Mucosa of stomach (tissue), 1 donor: ENCODE data around the gene ITGB4.

ENCODE experiments used
- H3K27me3 ChIP-seq: one replicate; pipeline ENCODE4 v1.7.0; 2013; ENCODE audit warnings: mild to moderate bottlenecking, low read length; ENCODE audit not compliant: control insufficient read depth, insufficient read depth
- H3K36me3 ChIP-seq: one replicate; pipeline ENCODE4 v1.7.0; 2013; ENCODE audit warnings: low read length; ENCODE audit not compliant: control insufficient read depth, insufficient read depth
- H3K4me1 ChIP-seq: one replicate; pipeline ENCODE4 v1.7.0; 2013; ENCODE audit warnings: mild to moderate bottlenecking, low read length; ENCODE audit not compliant: control insufficient read depth, insufficient read depth
- H3K4me3 ChIP-seq: one replicate; pipeline ENCODE4 v1.7.0; 2013; ENCODE audit warnings: low read length
- H3K9ac ChIP-seq: one replicate; pipeline ENCODE4 v1.7.0; 2013; ENCODE audit warnings: mild to moderate bottlenecking, low read length, moderate library complexity
- H3K9me3 ChIP-seq: one replicate; pipeline ENCODE4 v1.7.0; 2013; ENCODE audit warnings: mild to moderate bottlenecking, low read length, moderate library complexity; ENCODE audit not compliant: control insufficient read depth
- donor health status: Pancreatic carcinoma.

Gene ITGB4

DNA sequence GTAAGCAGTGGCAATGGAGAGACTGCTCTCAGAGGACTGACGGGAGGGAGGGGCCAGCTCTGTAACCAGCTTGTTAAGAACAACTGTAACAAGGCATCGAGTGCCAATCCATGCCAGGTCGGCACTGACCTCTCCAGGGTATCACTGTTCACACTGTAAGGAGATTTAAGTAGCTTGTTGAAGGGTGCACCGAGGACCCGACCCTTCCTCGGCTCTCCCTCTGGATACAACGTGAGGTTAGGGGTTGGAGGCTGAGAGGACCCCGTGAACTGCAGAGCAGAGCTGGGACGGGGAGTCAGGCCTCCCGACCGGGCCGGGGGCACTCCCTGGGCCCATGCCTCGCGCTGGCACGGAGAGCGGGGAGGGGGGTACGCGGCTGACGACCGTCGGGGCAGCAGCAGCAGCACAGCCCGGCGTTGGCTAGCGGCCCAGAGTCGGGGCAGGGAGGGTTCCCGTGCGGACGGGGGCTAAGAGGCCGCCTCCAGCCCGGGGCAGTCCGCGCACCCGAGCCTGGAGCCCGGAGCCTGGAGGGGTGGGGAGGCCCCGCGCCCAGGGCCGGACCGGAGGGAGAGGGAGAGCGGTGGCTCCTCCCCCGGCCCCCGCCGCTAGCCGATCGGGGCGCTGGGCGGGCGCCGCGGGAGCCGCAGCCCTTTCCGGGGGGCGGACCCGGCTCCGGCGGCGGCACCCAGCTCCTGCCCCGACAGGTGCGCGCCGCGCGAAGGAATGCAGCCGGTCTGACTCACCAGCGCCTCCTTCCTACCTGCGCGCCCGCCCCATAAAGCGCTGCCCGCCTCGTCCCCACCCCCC, at the start of gene ITGB4:
TSS of gene ITGB4 (plus strand) at position 804 of the 807 bp plus-strand sequence. CDS start 3,245 bp downstream, outside the sequence.
- Histone ChIP-seq H3K9me3 (no peaks in the 10 kb centered on the region), H3K9ac (peak within 1 kb of the TSS; percentile 92), H3K4me1 (peaks cover 41% of the 10 kb centered on the region)

DNA sequence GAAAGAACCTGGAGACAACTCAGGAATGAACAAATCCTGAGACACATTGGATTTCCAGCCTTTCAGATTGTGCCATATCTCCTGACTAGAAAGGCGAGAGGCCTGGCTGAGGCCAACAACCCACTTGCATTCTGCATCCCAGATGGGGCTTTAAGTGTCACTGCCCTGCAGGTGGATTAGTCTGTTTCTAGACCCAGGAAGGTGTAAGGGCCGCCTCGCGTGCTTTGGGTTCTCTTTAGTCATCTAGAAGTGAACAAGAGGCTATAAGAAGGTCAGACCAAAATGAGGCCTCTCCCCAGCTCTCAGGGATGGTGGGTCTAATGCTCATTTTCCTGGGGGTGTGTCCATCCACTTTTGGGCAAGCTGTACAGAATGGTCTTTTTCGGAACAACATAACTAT, 49.2 kb upstream of the ITGB4 start:
- Histone ChIP-seq H3K36me3 (no peaks in the 10 kb centered on the region), H3K9me3 (no peaks in the 10 kb centered on the region), H3K4me3 (no peak overlapping the region), H3K9ac (no peak overlapping the region), H3K27me3 (no peaks in the 10 kb centered on the region), H3K4me1 (peaks cover 15% of the 10 kb centered on the region)

More for the DNA sequence above, at the start of gene ITGB4:
- Histone ChIP-seq H3K4me3 (peak within 1 kb of the TSS; percentile 75), H3K27me3 (no peaks in the 10 kb centered on the region), H3K36me3 (peaks cover 10% of the 10 kb centered on the region)

DNA sequence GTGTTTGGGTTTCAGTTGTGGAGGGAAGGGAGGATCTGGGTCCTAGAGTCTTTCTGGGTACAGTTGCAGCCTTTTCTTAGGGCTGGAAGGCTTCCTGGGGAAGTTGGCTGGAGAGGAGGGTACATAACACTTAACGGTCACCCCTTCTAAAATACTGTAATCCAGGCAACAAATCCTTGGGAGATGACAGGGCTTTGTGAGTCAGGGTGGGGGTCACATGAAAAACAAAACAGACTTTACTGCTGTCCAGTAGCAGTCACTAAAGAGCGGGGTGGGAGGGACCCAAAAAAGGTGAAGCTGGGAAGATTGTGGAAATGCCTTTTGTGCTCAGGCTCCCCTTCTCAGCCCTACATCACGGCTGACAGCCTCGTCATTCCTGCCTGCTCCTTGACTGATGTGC, 47.8 kb upstream of the ITGB4 start:
- H3K4me3 ChIP-seq: no peak overlapping the region
- no peaks in the 10 kb centered on the region for H3K9me3 ChIP-seq
- H3K9ac ChIP-seq: no peak overlapping the region
- peaks cover 7% of the 10 kb centered on the region for H3K4me1 ChIP-seq
- no peaks in the 10 kb centered on the region for H3K36me3 ChIP-seq
- no peaks in the 10 kb centered on the region for H3K27me3 ChIP-seq

DNA sequence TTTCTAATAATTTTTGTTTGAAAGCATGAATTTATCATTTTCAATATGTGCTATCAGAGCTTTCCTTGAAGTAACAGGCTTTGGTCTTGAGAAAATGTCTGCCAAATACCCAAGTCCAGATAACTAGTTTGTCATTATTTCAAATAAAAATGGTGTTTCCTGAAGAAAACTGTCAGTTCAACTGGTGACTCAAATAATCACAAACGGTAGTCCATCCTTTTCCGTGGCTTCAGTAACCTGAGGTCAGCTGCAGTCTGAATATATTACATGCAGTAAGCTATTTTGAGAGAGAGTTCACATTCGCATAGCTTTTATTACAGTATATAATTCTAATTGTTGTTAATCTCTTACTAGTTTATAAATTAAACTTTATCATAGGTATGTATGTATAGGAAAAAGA, 44.8 kb upstream of the ITGB4 start:
- peaks cover 27% of the 10 kb centered on the region for H3K4me1 ChIP-seq
- H3K4me3 ChIP-seq: no peak overlapping the region
- no peaks in the 10 kb centered on the region for H3K27me3 ChIP-seq
- no peaks in the 10 kb centered on the region for H3K9me3 ChIP-seq
- H3K9ac ChIP-seq: no peak overlapping the region
- no peaks in the 10 kb centered on the region for H3K36me3 ChIP-seq

DNA sequence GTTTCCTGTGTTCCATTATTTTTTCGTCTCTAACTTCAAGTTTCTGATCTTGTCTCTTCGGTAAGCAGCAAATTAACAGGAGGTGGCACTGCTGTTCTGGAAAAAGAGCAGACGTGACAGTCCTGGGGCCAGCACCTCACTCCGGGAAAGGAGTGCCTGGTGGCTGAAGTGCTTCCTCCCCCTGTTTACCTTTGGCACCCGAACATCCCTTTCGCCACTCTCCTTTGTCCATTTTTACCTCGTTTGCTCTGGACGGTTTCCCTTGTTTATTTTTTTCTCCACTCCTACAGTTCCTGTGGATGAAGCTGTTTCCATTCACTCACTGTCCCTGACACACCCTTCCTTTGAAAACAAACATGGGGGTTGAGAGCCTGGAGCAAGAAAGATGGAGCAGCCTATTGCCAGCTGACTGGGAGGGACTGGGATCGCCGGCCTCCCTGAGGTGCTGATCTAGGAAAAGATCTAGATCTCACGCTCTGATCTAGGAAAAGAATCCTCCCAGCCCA, 41.5 kb upstream of the ITGB4 start:
- Histone ChIP-seq H3K4me1 (peaks cover 44% of the 10 kb centered on the region), H3K27me3 (no peaks in the 10 kb centered on the region), H3K9ac (peak overlapping the region; percentile 47), H3K4me3 (no peak overlapping the region), H3K36me3 (no peaks in the 10 kb centered on the region), H3K9me3 (no peaks in the 10 kb centered on the region)

DNA sequence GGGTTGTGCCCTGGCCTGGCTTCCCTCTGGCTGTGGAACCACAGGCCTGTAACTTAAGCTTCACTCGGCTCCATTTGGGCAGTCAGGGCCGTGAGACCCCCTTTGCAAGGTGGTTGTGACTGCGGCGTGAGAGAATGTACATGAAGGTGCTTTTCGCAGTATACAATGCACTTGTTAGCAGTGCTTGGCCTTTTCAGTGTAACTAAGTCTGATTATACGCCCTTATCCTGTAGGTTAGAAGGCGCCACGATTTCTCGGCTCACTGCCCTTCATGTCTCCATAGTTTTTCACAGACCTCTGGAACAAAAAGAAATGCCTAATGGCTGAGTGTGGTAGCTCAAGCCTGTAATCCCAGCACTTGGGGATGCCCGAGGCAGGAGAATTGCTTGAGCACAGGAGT, 40.8 kb upstream of the ITGB4 start:
- no peaks in the 10 kb centered on the region for H3K36me3 ChIP-seq
- H3K27me3 ChIP-seq: no peaks in the 10 kb centered on the region
- H3K4me1 ChIP-seq: peaks cover 46% of the 10 kb centered on the region
- no peak overlapping the region for H3K4me3 ChIP-seq
- no peaks in the 10 kb centered on the region for H3K9me3 ChIP-seq
- no peak overlapping the region for H3K9ac ChIP-seq

DNA sequence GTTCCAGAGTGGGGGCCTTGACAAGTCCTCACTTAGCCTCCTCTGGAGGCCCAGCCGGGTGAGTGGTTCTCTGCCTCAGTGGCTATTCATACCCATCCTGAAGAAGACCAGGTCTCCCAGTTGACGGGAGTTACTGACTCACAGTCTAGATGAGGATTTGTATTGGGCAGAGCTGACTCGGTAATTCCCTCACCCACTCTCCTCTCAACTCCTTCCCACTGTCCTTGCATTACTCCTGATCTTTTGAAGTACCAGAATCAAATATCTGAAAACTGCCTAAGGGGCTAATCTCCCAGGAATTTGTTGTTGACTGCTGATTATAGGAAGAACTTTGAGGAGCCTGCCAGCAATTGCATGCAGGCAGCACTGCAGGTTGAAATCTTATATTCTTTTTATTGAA, 40.0 kb upstream of the ITGB4 start:
- H3K4me3 ChIP-seq: no peak overlapping the region
- peaks cover 54% of the 10 kb centered on the region for H3K4me1 ChIP-seq
- H3K9me3 ChIP-seq: no peaks in the 10 kb centered on the region
- H3K27me3 ChIP-seq: no peaks in the 10 kb centered on the region
- H3K9ac ChIP-seq: no peak overlapping the region
- H3K36me3 ChIP-seq: no peaks in the 10 kb centered on the region

DNA sequence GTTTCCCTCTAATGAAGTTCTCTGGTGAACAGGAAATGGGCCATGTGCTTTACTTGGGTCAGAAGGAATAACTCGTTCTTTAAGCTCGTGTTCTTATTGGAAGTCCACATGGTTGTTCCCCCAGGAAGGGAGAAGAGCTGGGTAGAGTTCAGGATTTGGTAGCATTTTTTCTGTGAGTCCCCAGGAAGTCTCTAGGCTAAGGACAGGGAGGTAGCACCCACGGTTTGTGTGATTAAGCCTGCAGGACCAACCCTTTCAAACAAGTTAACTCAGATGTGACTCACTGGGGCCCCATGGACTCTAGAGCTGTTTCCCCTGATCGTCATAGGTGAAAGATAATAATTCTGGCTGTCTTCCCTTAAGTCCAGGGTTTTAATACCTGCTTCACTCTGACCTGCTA, 37.7 kb upstream of the ITGB4 start:
- Histone ChIP-seq H3K4me1 (peaks cover 77% of the 10 kb centered on the region), H3K4me3 (no peak overlapping the region), H3K36me3 (no peaks in the 10 kb centered on the region), H3K27me3 (no peaks in the 10 kb centered on the region), H3K9me3 (no peaks in the 10 kb centered on the region), H3K9ac (peak overlapping the region; percentile 46)

DNA sequence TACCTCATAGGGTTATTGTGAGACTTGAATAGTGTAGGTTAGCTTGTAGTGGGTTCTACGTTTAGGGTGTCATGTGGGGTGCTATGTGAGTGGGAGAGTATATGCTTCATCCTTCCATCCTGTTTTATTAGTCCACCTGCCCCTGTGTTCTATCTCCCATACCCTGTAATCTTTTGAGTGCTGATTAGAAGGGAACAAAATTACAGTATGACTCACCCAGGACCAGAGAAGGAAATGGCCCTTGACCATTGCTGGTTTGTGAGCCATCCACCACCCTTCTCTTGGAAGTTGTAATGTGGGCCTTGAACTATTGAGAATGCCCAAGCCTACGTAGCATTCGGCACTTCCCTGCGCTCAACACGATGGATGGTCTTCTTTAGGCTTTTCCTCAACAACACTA, 37.0 kb upstream of the ITGB4 start:
- H3K9ac ChIP-seq: peak overlapping the region; percentile 46
- H3K4me3 ChIP-seq: no peak overlapping the region
- peaks cover 81% of the 10 kb centered on the region for H3K4me1 ChIP-seq

DNA sequence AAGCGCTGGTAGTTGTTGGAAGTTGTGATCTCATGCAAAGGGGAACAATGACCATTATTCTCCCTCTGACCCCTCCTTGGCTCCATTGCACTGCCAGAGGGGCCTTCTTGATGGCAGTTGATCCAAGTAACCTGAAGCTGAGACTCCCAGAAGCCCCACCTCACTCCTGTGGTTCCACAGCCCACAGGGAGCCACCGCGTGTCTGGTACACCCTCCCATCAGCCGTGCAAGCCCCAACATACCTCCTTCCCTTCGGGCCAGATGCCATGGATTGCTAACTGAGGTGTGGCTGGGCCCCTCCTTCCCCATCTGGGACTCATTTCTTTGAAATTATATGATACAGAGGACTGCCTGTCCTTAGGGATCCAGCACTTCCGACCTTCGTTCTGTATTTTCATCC, 36.3 kb upstream of the ITGB4 start:
- H3K9me3 ChIP-seq: no peaks in the 10 kb centered on the region
- H3K9ac ChIP-seq: no peak overlapping the region
- H3K27me3 ChIP-seq: no peaks in the 10 kb centered on the region
- no peaks in the 10 kb centered on the region for H3K36me3 ChIP-seq
- H3K4me3 ChIP-seq: no peak overlapping the region
- H3K4me1 ChIP-seq: peaks cover 78% of the 10 kb centered on the region

More for the DNA sequence above, 37.0 kb upstream of the ITGB4 start:
- Histone ChIP-seq H3K36me3 (no peaks in the 10 kb centered on the region), H3K9me3 (no peaks in the 10 kb centered on the region), H3K27me3 (no peaks in the 10 kb centered on the region)

DNA sequence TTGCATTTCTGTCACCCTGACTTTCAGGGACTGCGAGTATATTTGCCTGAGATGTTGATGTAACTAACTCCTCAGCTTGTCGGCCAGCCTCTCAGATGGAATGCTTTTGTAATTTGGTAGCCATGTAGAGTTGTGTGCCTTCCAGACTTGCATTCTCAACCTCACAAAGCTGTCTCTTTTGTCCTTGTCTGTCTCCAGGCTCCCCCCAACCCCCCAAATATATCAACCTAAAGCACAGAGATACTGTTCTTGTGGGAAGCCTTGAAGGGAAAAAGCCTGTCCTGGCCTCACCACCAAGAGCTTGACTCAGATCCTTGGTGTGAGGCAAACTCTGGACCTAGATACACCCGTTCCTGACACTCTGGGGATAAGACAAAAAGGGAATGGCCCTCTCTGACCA, 35.8 kb upstream of the ITGB4 start:
- H3K4me3 ChIP-seq: no peak overlapping the region
- H3K4me1 ChIP-seq: peaks cover 74% of the 10 kb centered on the region
- no peaks in the 10 kb centered on the region for H3K9me3 ChIP-seq
- peak overlapping the region; percentile 7 for H3K9ac ChIP-seq
- no peaks in the 10 kb centered on the region for H3K36me3 ChIP-seq
- H3K27me3 ChIP-seq: no peaks in the 10 kb centered on the region

DNA sequence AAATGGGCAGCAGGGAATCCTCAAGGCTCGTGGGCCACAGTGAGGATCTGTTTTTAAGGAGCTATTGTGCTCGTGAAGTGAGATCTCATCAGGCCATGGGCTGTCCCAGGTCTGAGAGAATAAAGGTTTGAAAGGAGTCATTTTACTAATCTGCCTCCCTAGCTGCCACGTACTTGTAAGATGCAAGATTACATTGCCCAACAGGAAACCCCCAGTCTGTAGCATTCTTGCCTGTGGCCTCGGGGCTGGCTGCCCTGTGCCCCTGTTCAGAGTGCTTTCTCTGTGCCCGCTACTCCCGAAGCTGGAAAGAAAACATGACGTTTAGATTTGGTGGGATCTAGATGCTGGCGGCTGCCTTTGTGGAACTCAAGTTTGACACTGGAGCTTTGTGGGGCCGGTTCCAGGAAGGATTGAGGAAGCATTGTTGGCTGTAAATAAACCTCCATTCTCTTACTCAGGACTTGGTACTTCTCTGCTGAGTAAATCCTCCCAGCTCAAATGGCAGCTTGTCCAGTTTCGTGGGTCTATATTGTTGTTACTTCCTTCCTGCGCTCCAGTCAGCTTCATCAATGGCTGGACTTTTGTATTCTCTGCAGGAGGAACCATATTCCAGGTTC, 32.9 kb upstream of the ITGB4 start:
- Histone ChIP-seq H3K4me3 (no peak overlapping the region), H3K9me3 (no peaks in the 10 kb centered on the region), H3K36me3 (no peaks in the 10 kb centered on the region), H3K9ac (peak overlapping the region; percentile 51), H3K27me3 (no peaks in the 10 kb centered on the region), H3K4me1 (peaks cover 80% of the 10 kb centered on the region)
